ENCODE data around the gene UNC93A. TPM values are rescaled to one million over a fixed set of nuclear protein-coding genes. Genes with fewer than 3 reads are reported as not detected.

The UNC93A gene
- total RNA-seq, 1 experiment from 2014 or later: not detected

DNA sequence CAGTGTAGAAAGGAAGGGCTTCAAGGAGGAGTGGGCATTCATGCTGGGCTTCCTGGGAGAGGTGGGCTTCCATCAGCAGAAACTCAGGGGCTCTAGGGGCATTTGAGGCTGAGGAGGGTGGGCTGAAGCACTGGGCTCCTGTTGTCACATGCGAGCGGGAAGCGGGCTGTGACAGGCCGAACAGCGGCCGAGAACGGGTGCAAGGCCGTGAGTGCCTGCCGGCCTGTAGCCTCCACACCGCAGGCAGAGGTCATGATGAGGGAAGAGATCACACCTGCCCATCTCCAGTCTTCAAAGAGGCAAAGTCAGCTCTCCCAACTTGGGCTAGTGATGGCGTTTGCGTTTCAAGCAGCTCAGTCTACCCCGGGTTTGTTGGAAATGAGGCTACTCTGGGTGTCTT lies 34.7 kb downstream of the UNC93A start:
- POLR2A ChIA-PET: no interaction called here
- no peaks in the 10 kb centered on the region for H3K79me2 ChIP-seq (ENCODE audit: insufficient read depth, low read length)
- H3K4me2 ChIP-seq (ENCODE audit: low read length): no peak overlapping the region
- TF ChIP-seq YY1 (IDR thresholded peaks at IDR 0.05; ENCODE audit: extremely low read depth, insufficient replicate concordance, low read depth, low read length) (no peak), SIN3A (IDR thresholded peaks at IDR 0.05; ENCODE audit: low read depth) (no peak)
- no peak overlapping the region for H2AFZ ChIP-seq (ENCODE audit: low read depth, low read length, poor library complexity, severe bottlenecking)
- H3K9me3 ChIP-seq (ENCODE audit: control insufficient read depth in 1 of 2, insufficient read depth in 1 of 2, low read depth in 1 of 2, low read length in 2 of 2): no peaks in the 10 kb centered on the region
- H3K9me2 ChIP-seq (ENCODE audit: insufficient read depth): no peaks in the 10 kb centered on the region
- RAD21 ChIA-PET (ENCODE audit: low non-redundant PET in 1 of 2, low total read pairs in 2 of 2, uncharacterized antibody in 2 of 2, unreplicated experiment in 2 of 2): no interaction called here
- H3K9ac ChIP-seq (ENCODE audit: low read length): no peak overlapping the region
- no peaks in the 10 kb centered on the region for H4K20me1 ChIP-seq (ENCODE audit: insufficient read depth)
- H3K4me1 ChIP-seq (ENCODE audit: control insufficient read depth in 1 of 2, insufficient read depth in 2 of 2, low read length in 2 of 2): no peaks in the 10 kb centered on the region
- no peak overlapping the region for H3K27ac ChIP-seq (ENCODE audit: low read depth, low read length)
- no TSS peak for BruUV-seq (replicated peaks)
- DNase-seq (ENCODE audit: low read depth, low spot score): no peak
- CTCF ChIA-PET: no interaction called here
- no peak for ATAC-seq
- intact Hi-C loops (cut with micrococcal nuclease): no loop called here
- H3K36me3 ChIP-seq (ENCODE audit: control insufficient read depth in 1 of 2, insufficient read depth in 2 of 2, low read length in 2 of 2): no peaks in the 10 kb centered on the region
- no peak overlapping the region for H3K4me3 ChIP-seq (replicated peaks in 1 of 2; ENCODE audit: low read depth in 1 of 2, low read length in 2 of 2)
- peaks cover 62% of the 10 kb centered on the region for H3K27me3 ChIP-seq (ENCODE audit: insufficient read depth, low read length)

DNA sequence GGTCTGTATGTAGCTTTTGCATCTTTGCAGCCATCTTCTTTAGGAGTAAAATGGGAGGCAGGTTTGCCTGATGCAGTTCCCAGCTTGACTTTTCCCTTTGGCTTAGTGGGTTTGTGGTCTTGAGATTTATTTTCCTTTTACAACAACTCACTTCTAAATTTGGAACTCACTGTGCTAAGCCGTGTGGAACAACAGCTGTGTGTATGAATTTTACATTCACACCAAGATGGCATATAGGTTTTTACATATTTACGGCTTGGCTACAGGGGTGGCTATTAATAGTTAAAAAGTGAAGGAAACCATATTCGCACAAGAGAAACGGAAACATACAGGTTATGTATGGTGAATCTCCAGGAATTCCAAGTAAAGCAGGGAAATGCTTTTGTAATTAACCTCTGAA lies 36.3 kb downstream of the UNC93A start:
- no peaks in the 10 kb centered on the region for H3K9me2 ChIP-seq (ENCODE audit: insufficient read depth)
- no peak overlapping the region for H3K4me3 ChIP-seq (replicated peaks in 1 of 2; ENCODE audit: low read depth in 1 of 2, low read length in 2 of 2)
- H3K79me2 ChIP-seq (ENCODE audit: insufficient read depth, low read length): no peaks in the 10 kb centered on the region
- H3K4me1 ChIP-seq (ENCODE audit: control insufficient read depth in 1 of 2, insufficient read depth in 2 of 2, low read length in 2 of 2): no peaks in the 10 kb centered on the region
- no peak overlapping the region for H3K9ac ChIP-seq (ENCODE audit: low read length)
- no peak overlapping the region for H2AFZ ChIP-seq (ENCODE audit: low read depth, low read length, poor library complexity, severe bottlenecking)
- peaks cover 66% of the 10 kb centered on the region for H3K27me3 ChIP-seq (ENCODE audit: insufficient read depth, low read length)
- no peak for DNase-seq (ENCODE audit: low read depth, low spot score)
- H4K20me1 ChIP-seq (ENCODE audit: insufficient read depth): no peaks in the 10 kb centered on the region
- ChIA-PET POLR2A (no interaction called here), RAD21 (ENCODE audit: low non-redundant PET in 1 of 2, low total read pairs in 2 of 2, uncharacterized antibody in 2 of 2, unreplicated experiment in 2 of 2) (no interaction called here), CTCF (no interaction called here)
- no TSS peak for BruUV-seq (replicated peaks)
- H3K27ac ChIP-seq (ENCODE audit: low read depth, low read length): no peak overlapping the region
- ATAC-seq: no peak
- TF ChIP-seq SRF (IDR thresholded peaks at IDR 0.05; ENCODE audit: low read depth) (no peak), RAD21 (IDR thresholded peaks at IDR 0.05; ENCODE audit: low read depth) (no peak)
- H3K4me2 ChIP-seq (ENCODE audit: low read length): no peak overlapping the region
- intact Hi-C loops (cut with micrococcal nuclease): no loop called here
- H3K36me3 ChIP-seq (ENCODE audit: control insufficient read depth in 1 of 2, insufficient read depth in 2 of 2, low read length in 2 of 2): no peaks in the 10 kb centered on the region
- no peaks in the 10 kb centered on the region for H3K9me3 ChIP-seq (ENCODE audit: control insufficient read depth in 1 of 2, insufficient read depth in 1 of 2, low read depth in 1 of 2, low read length in 2 of 2)

GRCh38 chr6:167328086-167328485 lies 37.0 kb downstream of the UNC93A start:
- Histone ChIP-seq H3K4me2 (ENCODE audit: low read length) (no peak overlapping the region), H4K20me1 (ENCODE audit: insufficient read depth) (no peaks in the 10 kb centered on the region), H2AFZ (ENCODE audit: low read depth, low read length, poor library complexity, severe bottlenecking) (no peak overlapping the region), H3K9me2 (ENCODE audit: insufficient read depth) (no peaks in the 10 kb centered on the region), H3K36me3 (ENCODE audit: control insufficient read depth in 1 of 2, insufficient read depth in 2 of 2, low read length in 2 of 2) (no peaks in the 10 kb centered on the region), H3K4me3 (replicated peaks in 1 of 2; ENCODE audit: low read depth in 1 of 2, low read length in 2 of 2) (no peak overlapping the region), H3K9me3 (ENCODE audit: control insufficient read depth in 1 of 2, insufficient read depth in 1 of 2, low read depth in 1 of 2, low read length in 2 of 2) (no peaks in the 10 kb centered on the region), H3K79me2 (ENCODE audit: insufficient read depth, low read length) (no peaks in the 10 kb centered on the region), H3K27ac (ENCODE audit: low read depth, low read length) (no peak overlapping the region), H3K4me1 (ENCODE audit: control insufficient read depth in 1 of 2, insufficient read depth in 2 of 2, low read length in 2 of 2) (no peaks in the 10 kb centered on the region), H3K9ac (ENCODE audit: low read length) (no peak overlapping the region), H3K27me3 (ENCODE audit: insufficient read depth, low read length) (peaks cover 59% of the 10 kb centered on the region)
- ChIA-PET CTCF (no interaction called here), RAD21 (ENCODE audit: low non-redundant PET in 1 of 2, low total read pairs in 2 of 2, uncharacterized antibody in 2 of 2, unreplicated experiment in 2 of 2) (no interaction called here), POLR2A (no interaction called here)
- TF ChIP-seq MAX (IDR thresholded peaks at IDR 0.05) (no peak), SIN3A (IDR thresholded peaks at IDR 0.05; ENCODE audit: low read depth) (no peak), ELF1 (IDR thresholded peaks at IDR 0.05; ENCODE audit: borderline replicate concordance, low read depth) (no peak), TCF7L2 (IDR thresholded peaks at IDR 0.05; ENCODE audit: borderline replicate concordance, extremely low read depth, insufficient read depth, insufficient read length) (no peak), YY1 (IDR thresholded peaks at IDR 0.05; ENCODE audit: extremely low read depth, insufficient replicate concordance, low read depth, low read length) (no peak), ATF3 (IDR thresholded peaks at IDR 0.05) (no peak)
- DNase-seq (ENCODE audit: low read depth, low spot score) (no peak), ATAC-seq (no peak)
- BruUV-seq (replicated peaks): no TSS peak
- intact Hi-C loops (cut with micrococcal nuclease): no loop called here

Measured in HCT116 (cell line).